Skeletal muscle tissue (tissue), 4 donors: ENCODE data around the gene RPUSD1. TPM values are rescaled to one million over a fixed set of nuclear protein-coding genes. Genes with fewer than 3 reads are reported as not detected.
"Not testable (repeated sequence)": the region's sequence is repeated elsewhere in the genome, so short reads cannot be mapped to it uniquely, and the experiment has no call there.

Experiments
- H3K27ac ChIP-seq: one replicate; pipeline ENCODE4 v1.7.0; 2013; ENCODE audit warnings: mild to moderate bottlenecking, low read depth, low read length, inconsistent platforms
- H3K27me3 ChIP-seq, 3 donors: one replicate each; pipeline ENCODE4 v1.7.0; 2013; ENCODE audit warnings: low read length in 3 of 3; ENCODE audit not compliant: control insufficient read depth in 3 of 3, insufficient read depth in 3 of 3
- H3K36me3 ChIP-seq, 3 donors: one replicate each; pipeline ENCODE4 v1.7.0; 2013; ENCODE audit warnings: low read length in 3 of 3; ENCODE audit not compliant: control insufficient read depth in 3 of 3, insufficient read depth in 3 of 3
- H3K4me1 ChIP-seq, 3 donors: one replicate each; pipeline ENCODE4 v1.7.0; 2013; ENCODE audit warnings: low read length in 3 of 3, mild to moderate bottlenecking in 3 of 3; ENCODE audit not compliant: control insufficient read depth in 3 of 3, insufficient read depth in 3 of 3
- H3K4me3 ChIP-seq, 3 donors: one replicate each; pipeline ENCODE4 v1.7.0; 2013; ENCODE audit warnings: low read length in 3 of 3
- H3K9ac ChIP-seq, 3 donors: one replicate each; pipeline ENCODE4 v1.7.0; 2013; ENCODE audit warnings: low read length in 3 of 3, mild to moderate bottlenecking in 3 of 3, moderate library complexity in 2 of 3, low read depth in 1 of 3
- H3K9me3 ChIP-seq, 3 donors: one replicate each; pipeline ENCODE4 v1.7.0; 2013; ENCODE audit warnings: low read length in 3 of 3; ENCODE audit not compliant: control insufficient read depth in 3 of 3
- total RNA-seq: library from RNA; depleted of rRNA; stranded (reverse); fragments of >200 nt; gene quantifications from one replicate; pipeline ENCODE4 v1.2.3, GENCODE V29; 2014
- donor health status: Osteomylitis.

RPUSD1 gene
- total RNA-seq, 1 donor from 2014 or later, result 8.9 TPM

GRCh38 chr16:762595-763268 lies 25.4 kb downstream of the RPUSD1 start:
- Histone ChIP-seq H3K27me3 (peaks cover 5 to 31% (median 28%) of the 10 kb centered on the region in 3 donors), H3K4me1 (no peaks in the 10 kb centered on the region), H3K4me3 (no peak overlapping the region), H3K9ac (no peak overlapping the region), H3K27ac (no peak overlapping the region), H3K36me3 (no peaks in the 10 kb centered on the region), H3K9me3 (no peaks in the 10 kb centered on the region)

GRCh38 chr16:761625-762513 lies 26.3 kb downstream of the RPUSD1 start:
- no peak overlapping the region for H3K4me3 ChIP-seq
- no peaks in the 10 kb centered on the region for H3K36me3 ChIP-seq
- H3K27me3 ChIP-seq, result peaks cover 4 to 31% (median 28%) of the 10 kb centered on the region in 3 donors
- no peaks in the 10 kb centered on the region for H3K9me3 ChIP-seq
- no peak overlapping the region for H3K27ac ChIP-seq
- no peaks in the 10 kb centered on the region for H3K4me1 ChIP-seq
- no peak overlapping the region for H3K9ac ChIP-seq

GRCh38 chr16:760545-761343 lies 27.4 kb downstream of the RPUSD1 start, which contains the start of gene MSLN:
TSS of gene MSLN (plus strand) at chr16:760734. CDS start at chr16:762681, 1,947 bp downstream.
- no peaks in the 10 kb centered on the region for H3K9me3 ChIP-seq
- H3K27ac ChIP-seq, result no peak within 1 kb of the TSS
- H3K27me3 ChIP-seq, result peaks cover 4 to 32% (median 25%) of the 10 kb centered on the region in 3 donors
- no peaks in the 10 kb centered on the region for H3K36me3 ChIP-seq
- no peak within 1 kb of the TSS for H3K4me3 ChIP-seq
- no peak within 1 kb of the TSS for H3K9ac ChIP-seq
- no peaks in the 10 kb centered on the region for H3K4me1 ChIP-seq

GRCh38 chr16:760065-760464 lies 28.1 kb downstream of the RPUSD1 start:
- no peak overlapping the region for H3K4me3 ChIP-seq
- no peaks in the 10 kb centered on the region for H3K4me1 ChIP-seq
- no peak overlapping the region for H3K9ac ChIP-seq
- H3K36me3 ChIP-seq, result no peaks in the 10 kb centered on the region
- no peak overlapping the region for H3K27ac ChIP-seq
- peaks cover 4 to 30% (median 22%) of the 10 kb centered on the region in 3 donors for H3K27me3 ChIP-seq
- H3K9me3 ChIP-seq, result no peaks in the 10 kb centered on the region

- H3K9ac ChIP-seq, result no peak overlapping the region
- peaks cover 4 to 29% (median 22%) of the 10 kb centered on the region in 3 donors for H3K27me3 ChIP-seq
- H3K9me3 ChIP-seq, result no peaks in the 10 kb centered on the region
- H3K4me1 ChIP-seq, result no peaks in the 10 kb centered on the region
- no peaks in the 10 kb centered on the region for H3K36me3 ChIP-seq
- H3K27ac ChIP-seq, result no peak overlapping the region
- no peak overlapping the region for H3K4me3 ChIP-seq
Observed at GRCh38 chr16:759110-759910, 28.9 kb downstream of the RPUSD1 start.

GRCh38 chr16:756428-756827 lies 31.8 kb downstream of the RPUSD1 start:
- Histone ChIP-seq H3K4me1 (peaks cover 0 to 4% (median 0%) of the 10 kb centered on the region in 3 donors), H3K9me3 (no peaks in the 10 kb centered on the region), H3K27me3 (peaks cover 23 to 29% (median 25%) of the 10 kb centered on the region in 3 donors), H3K9ac (no peak overlapping the region), H3K4me3 (no peak overlapping the region), H3K36me3 (no peaks in the 10 kb centered on the region), H3K27ac (no peak overlapping the region)

GRCh38 chr16:754656-755055 lies 33.5 kb downstream of the RPUSD1 start:
- H3K9ac ChIP-seq, result no peak overlapping the region
- H3K36me3 ChIP-seq, result no peaks in the 10 kb centered on the region
- H3K27ac ChIP-seq, result no peak overlapping the region
- H3K27me3 ChIP-seq, result peaks cover 20 to 33% (median 29%) of the 10 kb centered on the region in 3 donors
- no peak overlapping the region for H3K4me3 ChIP-seq
- peaks cover 0 to 4% (median 0%) of the 10 kb centered on the region in 3 donors for H3K4me1 ChIP-seq
- H3K9me3 ChIP-seq, result no peaks in the 10 kb centered on the region

- not testable (repeated sequence) for H3K27ac ChIP-seq, H3K36me3 ChIP-seq, H3K4me3 ChIP-seq, H3K4me1 ChIP-seq, H3K9me3 ChIP-seq, H3K9ac ChIP-seq
- peaks cover 20 to 33% (median 29%) of the 10 kb centered on the region in 3 donors for H3K27me3 ChIP-seq
Observed at GRCh38 chr16:754121-754607, 34.0 kb downstream of the RPUSD1 start.

GRCh38 chr16:752007-752312 lies 36.2 kb downstream of the RPUSD1 start:
- H3K27me3 ChIP-seq, result peaks cover 20 to 33% (median 29%) of the 10 kb centered on the region in 3 donors

More at GRCh38 chr16:752007-752312, 36.2 kb downstream of the RPUSD1 start:
- H3K9ac ChIP-seq, result no peak overlapping the region
- H3K36me3 ChIP-seq, result no peaks in the 10 kb centered on the region
- peaks cover 0 to 4% (median 0%) of the 10 kb centered on the region in 3 donors for H3K4me1 ChIP-seq
- H3K4me3 ChIP-seq, result no peak overlapping the region
- no peaks in the 10 kb centered on the region for H3K9me3 ChIP-seq
- no peak overlapping the region for H3K27ac ChIP-seq
